Muscle layer of colon (tissue), 2 donors: ENCODE measurements around the gene CFAP90.

Experiments
- H3K27ac ChIP-seq: one replicate; pipeline ENCODE4 v1.7.0; 2013; ENCODE audit warnings: low read depth, mild to moderate bottlenecking, low read length, moderate library complexity
- H3K27me3 ChIP-seq, 2 donors: one replicate each; pipeline ENCODE4 v1.7.0; 2013; ENCODE audit warnings: low read length in 2 of 2, mild to moderate bottlenecking in 2 of 2; ENCODE audit not compliant: insufficient read depth in 2 of 2, control insufficient read depth in 1 of 2
- H3K36me3 ChIP-seq: one replicate; pipeline ENCODE4 v1.7.0; 2013; ENCODE audit warnings: mild to moderate bottlenecking, low read length; ENCODE audit not compliant: insufficient read depth
- H3K4me1 ChIP-seq: one replicate; pipeline ENCODE4 v1.7.0; 2013; ENCODE audit warnings: mild to moderate bottlenecking, low read length; ENCODE audit not compliant: insufficient read depth
- H3K4me3 ChIP-seq, 2 donors: one replicate each; pipeline ENCODE4 v1.7.0; 2013; ENCODE audit warnings: low read length in 2 of 2, low read depth in 1 of 2, mild to moderate bottlenecking in 1 of 2, moderate library complexity in 1 of 2
- H3K9ac ChIP-seq: one replicate; pipeline ENCODE4 v1.7.0; 2013; ENCODE audit warnings: low read length
- H3K9me3 ChIP-seq: one replicate; pipeline ENCODE4 v1.7.0; 2013; ENCODE audit warnings: mild to moderate bottlenecking, low read length
- donor health status: abdominal sarcoma.
- donor health status: Adenocarcinoma of cecum.

The CFAP90 gene

DNA sequence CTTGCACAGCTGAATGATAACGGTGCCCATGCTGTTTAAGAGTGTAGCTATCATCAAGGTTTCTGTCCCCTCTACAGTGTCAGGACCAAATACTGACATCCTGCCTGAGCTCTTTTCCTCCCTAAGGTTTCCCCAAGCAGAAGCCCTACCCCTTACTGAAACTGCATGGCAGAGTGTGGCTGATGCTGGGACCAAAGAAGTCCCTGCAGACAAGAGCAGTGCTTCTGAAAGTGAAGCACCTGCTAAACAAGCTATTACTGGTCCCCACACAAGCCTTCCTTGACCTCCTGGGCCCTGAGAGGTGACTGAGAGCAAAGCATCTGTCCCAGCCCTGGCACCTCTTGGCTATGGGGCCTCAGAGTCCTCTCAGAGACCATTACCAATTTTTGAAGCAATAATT lies 56.1 kb downstream of the CFAP90 start:
- no peaks in the 10 kb centered on the region for H3K27me3 ChIP-seq
- no peaks in the 10 kb centered on the region for H3K9me3 ChIP-seq
- H3K36me3 ChIP-seq, result no peaks in the 10 kb centered on the region
- no peak overlapping the region for H3K9ac ChIP-seq
- no peak overlapping the region for H3K4me3 ChIP-seq
- H3K4me1 ChIP-seq, result no peaks in the 10 kb centered on the region
- no peak overlapping the region for H3K27ac ChIP-seq

DNA sequence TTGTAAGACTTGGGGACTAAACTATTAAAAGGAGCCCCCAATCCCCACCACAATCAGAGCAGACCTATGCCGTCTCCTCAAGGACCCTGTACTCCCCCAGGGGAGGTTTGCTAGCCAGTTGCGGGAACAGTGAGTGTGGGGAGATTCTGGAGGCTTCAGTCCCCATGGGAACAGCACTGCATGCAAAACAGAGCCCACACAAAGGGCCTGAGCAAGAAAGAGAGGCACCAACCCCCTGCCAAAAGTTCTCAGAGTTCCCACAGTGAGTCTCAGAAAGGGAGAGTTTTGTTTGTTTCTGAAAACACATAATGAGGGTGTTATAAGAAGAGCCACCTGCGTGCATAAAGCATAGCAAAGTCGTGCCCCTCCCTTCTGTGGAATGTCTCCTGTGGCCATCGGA lies 56.6 kb downstream of the CFAP90 start:
- Histone ChIP-seq H3K9ac (no peak overlapping the region), H3K4me1 (no peaks in the 10 kb centered on the region), H3K36me3 (no peaks in the 10 kb centered on the region), H3K4me3 (no peak overlapping the region), H3K9me3 (no peaks in the 10 kb centered on the region), H3K27me3 (no peaks in the 10 kb centered on the region), H3K27ac (no peak overlapping the region)

DNA sequence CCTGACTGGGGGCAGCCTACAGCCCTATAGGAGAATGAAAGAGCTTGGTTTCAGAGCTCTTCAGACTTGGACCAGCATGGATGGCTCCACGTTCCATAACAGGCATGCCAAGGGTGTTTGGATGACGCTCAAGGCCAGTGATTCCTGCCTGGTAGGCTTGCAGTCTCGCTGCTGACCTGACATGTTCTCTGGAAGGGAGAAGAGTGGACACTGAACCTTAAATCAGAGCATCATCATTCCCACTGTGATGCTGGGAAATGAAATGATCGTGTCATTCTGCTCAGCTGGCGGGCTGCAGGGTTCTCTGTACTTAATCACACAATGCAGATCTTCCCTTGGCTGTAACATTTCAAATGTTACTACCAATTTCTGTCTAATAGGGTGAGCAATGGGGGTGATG lies 57.0 kb downstream of the CFAP90 start:
- H3K9ac ChIP-seq, result no peak overlapping the region
- no peak overlapping the region for H3K27ac ChIP-seq
- no peaks in the 10 kb centered on the region for H3K36me3 ChIP-seq
- H3K27me3 ChIP-seq, result no peaks in the 10 kb centered on the region
- no peaks in the 10 kb centered on the region for H3K9me3 ChIP-seq
- no peaks in the 10 kb centered on the region for H3K4me1 ChIP-seq
- H3K4me3 ChIP-seq, result no peak overlapping the region

DNA sequence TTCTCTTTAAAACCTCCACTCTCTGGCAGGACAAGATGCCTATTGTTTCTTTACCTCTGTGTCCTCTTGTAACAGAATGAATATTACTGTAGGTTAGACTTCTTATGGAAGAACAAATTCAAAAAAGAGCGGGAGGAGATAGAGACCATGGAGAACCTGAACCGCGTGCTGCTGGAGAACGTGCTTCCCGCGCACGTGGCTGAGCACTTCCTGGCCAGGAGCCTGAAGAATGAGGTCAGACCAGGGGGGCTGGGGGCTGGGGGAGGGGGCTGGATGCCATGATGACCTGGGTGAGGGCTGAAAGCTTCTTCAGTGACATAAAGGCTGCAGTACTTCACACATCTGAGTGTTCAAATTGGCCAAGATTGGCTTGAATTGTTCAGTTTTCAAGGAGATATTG lies 61.4 kb downstream of the CFAP90 start:
- Histone ChIP-seq H3K27me3 (no peaks in the 10 kb centered on the region), H3K36me3 (no peaks in the 10 kb centered on the region), H3K4me1 (peaks cover 7% of the 10 kb centered on the region), H3K9me3 (no peaks in the 10 kb centered on the region), H3K4me3 (no peak overlapping the region), H3K9ac (no peak overlapping the region), H3K27ac (no peak overlapping the region)

DNA sequence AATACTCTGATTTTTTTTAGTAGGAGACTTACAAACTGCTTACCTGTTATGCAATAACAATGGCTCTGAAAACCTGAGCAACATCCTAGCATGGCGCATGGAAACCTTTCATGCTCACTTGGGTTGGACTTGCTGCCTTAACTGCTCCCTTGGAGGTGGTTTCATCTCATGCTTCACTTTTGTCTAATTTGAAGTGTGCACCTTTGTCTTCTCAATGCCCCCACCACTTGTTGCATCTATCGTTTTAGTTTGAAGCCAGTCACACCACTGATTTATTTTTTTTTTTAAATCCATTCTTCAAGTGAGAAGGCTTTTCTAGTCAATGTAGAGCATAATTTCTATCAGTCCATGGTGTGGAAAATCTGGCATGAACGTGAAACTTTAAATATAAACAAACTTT lies 63.2 kb downstream of the CFAP90 start:
- Histone ChIP-seq H3K4me1 (peaks cover 7% of the 10 kb centered on the region), H3K27ac (no peak overlapping the region), H3K9ac (no peak overlapping the region), H3K9me3 (no peaks in the 10 kb centered on the region), H3K4me3 (no peak overlapping the region), H3K27me3 (no peaks in the 10 kb centered on the region), H3K36me3 (no peaks in the 10 kb centered on the region)

DNA sequence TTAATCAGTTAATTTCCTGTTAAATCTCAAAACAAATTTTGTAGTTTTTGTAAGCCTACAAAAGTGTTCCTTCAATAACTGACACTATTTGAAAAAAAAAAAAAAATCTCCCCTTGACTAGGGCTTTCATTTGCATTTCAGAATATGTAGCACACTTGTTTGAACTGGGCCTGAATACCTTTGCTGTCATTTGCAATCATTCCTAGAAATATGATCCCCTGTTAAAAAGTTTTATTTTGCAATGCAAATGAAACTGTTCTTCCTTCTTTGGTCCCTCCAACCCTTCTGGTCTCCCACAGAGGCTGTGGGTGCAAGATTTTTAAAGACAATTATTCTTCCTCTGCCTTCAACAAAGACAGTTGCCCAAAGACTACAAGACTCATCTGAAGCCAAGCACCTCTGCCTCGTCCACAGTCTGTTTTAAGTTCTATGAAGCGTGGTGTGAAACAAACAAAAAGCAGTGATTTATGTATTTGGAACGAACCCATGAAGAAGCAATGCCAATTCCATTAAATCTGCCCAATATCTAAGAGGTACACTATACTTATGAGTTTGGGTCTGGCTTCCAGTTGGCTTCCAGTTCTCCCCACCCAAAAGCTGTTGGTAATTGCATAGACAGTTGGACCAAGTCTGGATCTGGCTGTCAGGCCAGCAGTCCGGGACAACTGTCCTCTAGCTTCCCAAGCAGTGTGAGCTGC lies 66.1 kb downstream of the CFAP90 start:
- Histone ChIP-seq H3K9me3 (no peaks in the 10 kb centered on the region), H3K27ac (no peak overlapping the region), H3K27me3 (no peaks in the 10 kb centered on the region), H3K36me3 (no peaks in the 10 kb centered on the region), H3K4me1 (peaks cover 7% of the 10 kb centered on the region), H3K4me3 (no peak overlapping the region), H3K9ac (no peak overlapping the region)

DNA sequence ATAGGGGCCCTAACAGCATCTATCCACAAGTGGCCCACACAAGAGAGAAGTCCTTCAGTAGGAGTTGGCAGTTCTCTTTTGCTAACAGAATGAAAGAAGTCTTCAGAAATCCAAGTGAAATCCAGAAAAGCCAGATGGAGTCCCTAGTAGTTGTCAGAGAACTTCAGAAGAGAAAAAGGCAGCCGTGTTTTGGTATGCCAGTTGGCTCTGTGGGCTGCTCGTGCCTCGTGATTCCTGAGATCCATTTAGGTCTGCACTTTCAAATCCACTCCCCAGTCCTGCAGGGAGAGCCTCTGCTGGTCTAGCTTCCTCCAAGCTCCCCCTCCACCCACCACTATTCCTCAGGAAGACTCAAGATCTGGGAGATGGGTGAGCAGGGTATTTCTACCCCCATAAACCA lies 69.0 kb downstream of the CFAP90 start:
- H3K9me3 ChIP-seq, result no peaks in the 10 kb centered on the region
- H3K4me3 ChIP-seq, result no peak overlapping the region
- H3K36me3 ChIP-seq, result no peaks in the 10 kb centered on the region
- no peak overlapping the region for H3K9ac ChIP-seq
- no peak overlapping the region for H3K27ac ChIP-seq
- H3K4me1 ChIP-seq, result peaks cover 7% of the 10 kb centered on the region
- H3K27me3 ChIP-seq, result no peaks in the 10 kb centered on the region
